Natural killer cell (primary cell): Measurements from ENCODE around the gene RMDN3. TPM values are rescaled to one million over a fixed set of nuclear protein-coding genes. Genes with fewer than 3 reads are reported as not detected.

ENCODE experiments used
- ATAC-seq, 3 donors: fragments of 150-1000 bp in 2 of 3; fragments of 200-7000 bp in 1 of 3; cut with Tn5 transposase; 1 replicate in 1 of 3; 2 replicates in 2 of 3; pipeline ENCODE4 v1.10.0; 2021; ENCODE audit warnings: mild to moderate bottlenecking in 2 of 3, moderate library complexity in 2 of 3
- DNase-seq, 2 donors: peaks; one replicate each; pipeline versions ENCODE4 v3.0.0 to v3.0.0-alpha.2; 2013 to 2021; ENCODE audit warnings: mixed read lengths in 1 of 2
- H3K27ac ChIP-seq: one replicate; pipeline ENCODE4 v1.5.1; 2013; ENCODE audit warnings: mild to moderate bottlenecking, low read length
- H3K27me3 ChIP-seq: one replicate; pipeline ENCODE4 v1.6.1; 2013; ENCODE audit warnings: low read length; ENCODE audit not compliant: control insufficient read depth, insufficient read depth
- H3K36me3 ChIP-seq: one replicate; pipeline ENCODE4 v1.6.1; 2013; ENCODE audit warnings: low read length; ENCODE audit not compliant: control insufficient read depth, insufficient read depth
- H3K4me1 ChIP-seq: one replicate; pipeline ENCODE4 v1.6.1; 2013; ENCODE audit warnings: low read length; ENCODE audit not compliant: control insufficient read depth, insufficient read depth
- H3K4me3 ChIP-seq: one replicate; pipeline ENCODE4 v1.5.1; 2013; ENCODE audit warnings: low read length
- H3K9me3 ChIP-seq: one replicate; pipeline ENCODE4 v1.6.1; 2013; ENCODE audit warnings: low read length; ENCODE audit not compliant: control insufficient read depth, insufficient read depth
- H3K27ac Mint-ChIP-seq, 2 donors: one replicate each; pipeline ENCODE4 v1.8.0; 2022; ENCODE audit warnings: mild to moderate bottlenecking in 2 of 2, mixed read lengths in 2 of 2, moderate library complexity in 1 of 2
- H3K27me3 Mint-ChIP-seq, 2 donors: one replicate each; pipeline ENCODE4 v1.8.0; 2022; ENCODE audit warnings: low read depth in 2 of 2, mixed read lengths in 2 of 2
- H3K36me3 Mint-ChIP-seq: one replicate; pipeline ENCODE4 v1.8.0; 2022; ENCODE audit warnings: mixed read lengths
- H3K4me1 Mint-ChIP-seq, 2 donors: one replicate each; pipeline ENCODE4 v1.8.0; 2022; ENCODE audit warnings: mixed read lengths in 2 of 2
- H3K4me3 Mint-ChIP-seq: one replicate; pipeline ENCODE4 v1.8.0; 2022; ENCODE audit warnings: mild to moderate bottlenecking, moderate library complexity, mixed read lengths
- H3K9me3 Mint-ChIP-seq, 2 donors: one replicate each; pipeline ENCODE4 v1.8.0; 2022; ENCODE audit warnings: mixed read lengths in 2 of 2
- CTCF ChIP-seq: fragments of 200-600 bp; IDR thresholded peaks from one replicate; pipeline ENCODE4 v1.8.0; 2022; ENCODE audit warnings: antibody characterized with exemption
- WGBS: methylation state at CpG from one replicate; pipeline ENCODE4 v1.1.7; 2013; ENCODE audit warnings: missing lambda C conversion rate; ENCODE audit not compliant: insufficient coverage; 5-methylcytosine and 5-hydroxymethylcytosine counted together
- intact Hi-C: fragments of 100-400 bp; cut with micrococcal nuclease; formaldehyde crosslinking; loops from one replicate; pipeline ENCODE4 v1.14.2; 2022
- total RNA-seq, 4 donors: library from RNA; stranded (reverse); fragments of 120-200 nt in 1 of 4; gene quantifications; one replicate each; pipeline versions ENCODE4 v1.2.3 to v1.2.4, GENCODE V29; 2013 to 2022

The RMDN3 gene
- total RNA-seq, 3 donors from 2014 or later (not counting 1 experiment from before 2014, with no cell fraction given) = 52.8 to 82.3 (median 72.0) TPM

GRCh38 chr15:40763801-40764628 is 9.0 kb upstream of the RMDN3 start, which contains the start of gene GCHFR:
TSS of gene GCHFR (plus strand) at chr15:40764068. CDS start at chr15:40764181, 113 bp downstream.
- no peaks in the 10 kb centered on the region for H3K9me3 Mint-ChIP-seq
- DNase-seq = peak; percentile 54 to 81
- peak; percentile 53 to 58 (median 58) for ATAC-seq
- no peaks in the 10 kb centered on the region for H3K36me3 Mint-ChIP-seq
- peaks cover 28 to 50% of the 10 kb centered on the region in 2 donors for H3K4me1 Mint-ChIP-seq
- intact Hi-C loops = loop anchor here (1.0 kb wide), 1 partner anchor 9 kb away; the partner anchor contains the start of gene RMDN3
- Histone ChIP-seq H3K27ac (peak within 1 kb of the TSS; percentile 71), H3K4me1 (peaks cover 53% of the 10 kb centered on the region), H3K27me3 (no peaks in the 10 kb centered on the region), H3K9me3 (no peaks in the 10 kb centered on the region), H3K36me3 (peaks cover 14% of the 10 kb centered on the region), H3K4me3 (peak within 1 kb of the TSS; percentile 74)
- peak within 1 kb of the TSS; percentile 85 for H3K4me3 Mint-ChIP-seq
- peak; percentile 11 for TF ChIP-seq CTCF
- H3K27ac Mint-ChIP-seq = peak within 1 kb of the TSS; percentile 87 to 91
- under 1% methylated on average over 75 of the region's 75 CpGs for WGBS
- H3K27me3 Mint-ChIP-seq = no peaks in the 10 kb centered on the region

DNA sequence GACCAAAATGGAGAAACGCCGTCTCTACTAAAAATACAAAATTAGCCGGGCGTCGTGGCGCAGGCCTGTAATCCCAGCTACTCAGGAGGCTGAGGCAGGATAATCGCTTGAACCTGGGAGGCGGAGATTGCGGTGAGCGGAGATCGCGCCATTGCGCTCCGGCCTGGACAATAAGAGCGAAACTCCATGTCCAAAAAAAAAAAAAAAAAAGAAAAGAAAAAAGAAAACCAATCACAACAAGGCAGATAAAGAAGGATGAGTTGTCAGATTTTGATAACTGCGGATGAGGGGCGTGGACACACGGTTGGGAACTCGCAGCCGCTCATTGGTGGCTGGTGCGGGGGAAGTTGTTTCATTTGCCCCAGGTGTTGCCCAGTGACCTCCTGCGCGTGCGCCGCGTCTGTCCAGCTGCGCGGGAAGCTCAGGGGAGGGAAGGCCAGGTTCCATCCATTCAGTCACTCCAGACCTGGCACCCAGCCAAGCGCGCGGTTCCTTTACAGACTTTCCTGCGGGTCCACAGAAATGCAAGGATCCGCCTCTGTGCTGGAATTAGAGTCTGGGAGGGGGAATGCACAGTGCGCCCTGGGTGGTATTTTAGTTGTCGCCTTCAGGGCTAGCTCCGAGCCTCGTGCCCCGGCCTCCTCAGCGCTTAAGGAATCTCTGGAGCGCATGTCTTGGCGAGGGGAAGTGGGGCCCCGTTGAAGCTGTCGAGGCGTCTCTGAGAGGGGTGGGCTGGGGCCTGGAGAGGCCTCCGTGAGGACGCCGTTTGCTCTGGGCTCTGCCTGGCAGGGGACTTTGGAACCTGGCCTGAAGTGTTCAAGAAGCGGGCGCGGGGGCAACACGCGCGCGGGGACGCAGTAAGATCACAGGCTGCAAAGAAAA is 8.1 kb upstream of the RMDN3 start:
- Histone ChIP-seq H3K36me3 (peaks cover 11% of the 10 kb centered on the region), H3K9me3 (no peaks in the 10 kb centered on the region), H3K4me1 (peaks cover 44% of the 10 kb centered on the region), H3K27me3 (no peaks in the 10 kb centered on the region), H3K4me3 (peak overlapping the region; percentile 74), H3K27ac (peak overlapping the region; percentile 71)
- H3K27me3 Mint-ChIP-seq = no peaks in the 10 kb centered on the region
- DNase-seq = peak in 1 of 2 donors; percentile 60
- peaks cover 19 to 41% of the 10 kb centered on the region in 2 donors for H3K4me1 Mint-ChIP-seq
- intact Hi-C loops = loop anchor here (1.0 kb wide), 1 partner anchor 8 kb away; the partner anchor contains the start of gene RMDN3
- H3K4me3 Mint-ChIP-seq = peak overlapping the region; percentile 85
- peak overlapping the region; percentile 87 to 91 for H3K27ac Mint-ChIP-seq
- no peaks in the 10 kb centered on the region for H3K36me3 Mint-ChIP-seq
- 28% methylated on average over 50 of the region's 55 CpGs for WGBS
- ATAC-seq = peak in 2 of 3 donors; percentile 1 to 3
- no peaks in the 10 kb centered on the region for H3K9me3 Mint-ChIP-seq
- TF ChIP-seq CTCF = no peak

DNA sequence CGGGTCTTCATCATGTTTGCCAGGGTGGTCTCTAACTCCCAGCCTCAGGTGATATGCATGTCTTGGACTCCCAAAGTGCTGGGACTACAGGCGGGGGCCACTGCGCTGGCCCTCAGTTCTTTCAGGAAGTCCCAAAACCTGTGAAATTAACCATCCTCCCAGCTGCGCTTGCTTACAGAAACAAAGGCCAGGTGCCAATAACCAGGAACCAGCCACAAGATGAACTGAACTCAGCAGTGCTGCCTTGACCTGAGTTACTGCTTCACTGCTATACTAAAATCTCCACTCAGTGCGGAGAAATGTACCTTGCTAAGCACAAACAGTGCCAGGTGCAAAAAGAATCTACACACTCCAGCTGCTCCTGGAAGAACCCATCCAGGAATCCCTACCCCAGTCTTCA is 4.9 kb upstream of the RMDN3 start:
- Histone ChIP-seq H3K36me3 (no peaks in the 10 kb centered on the region), H3K27ac (no peak overlapping the region), H3K4me1 (peaks cover 30% of the 10 kb centered on the region), H3K27me3 (no peaks in the 10 kb centered on the region), H3K4me3 (no peak overlapping the region), H3K9me3 (no peaks in the 10 kb centered on the region)
- Mint-ChIP-seq H3K9me3 (no peaks in the 10 kb centered on the region), H3K27ac (no peak overlapping the region), H3K27me3 (no peaks in the 10 kb centered on the region), H3K4me3 (no peak overlapping the region), H3K4me1 (peaks cover 10 to 36% of the 10 kb centered on the region in 2 donors), H3K36me3 (no peaks in the 10 kb centered on the region)
- ATAC-seq (no peak), DNase-seq (no peak)
- intact Hi-C loops = no loop called here
- TF ChIP-seq CTCF = no peak
- 63% methylated on average over 5 of the region's 5 CpGs for WGBS
